HG02759 (cell line): Measurements from ENCODE around the gene RGP1.

ENCODE experiments used
- ATAC-seq: cut with Tn5 transposase; IDR thresholded peaks from one replicate; pipeline ENCODE4 v1.9.1; 2021; ENCODE audit warnings: mild to moderate bottlenecking, moderate library complexity; ENCODE audit not compliant: unreplicated experiment

Gene RGP1, protein sequence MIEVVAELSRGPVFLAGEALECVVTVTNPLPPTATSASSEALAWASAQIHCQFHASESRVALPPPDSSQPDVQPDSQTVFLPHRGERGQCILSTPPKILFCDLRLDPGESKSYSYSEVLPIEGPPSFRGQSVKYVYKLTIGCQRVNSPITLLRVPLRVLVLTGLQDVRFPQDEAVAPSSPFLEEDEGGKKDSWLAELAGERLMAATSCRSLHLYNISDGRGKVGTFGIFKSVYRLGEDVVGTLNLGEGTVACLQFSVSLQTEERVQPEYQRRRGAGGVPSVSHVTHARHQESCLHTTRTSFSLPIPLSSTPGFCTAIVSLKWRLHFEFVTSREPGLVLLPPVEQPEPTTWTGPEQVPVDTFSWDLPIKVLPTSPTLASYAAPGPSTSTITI

GRCh38 chr9:35748858-35749514 is at the start of gene RGP1, which contains the start of gene GBA2:
Gene RGP1, plus strand, starts transcription at chr9:35749287. Its CDS starts 469 bp downstream, at chr9:35749756.
Gene GBA2, minus strand, starts transcription at chr9:35749228. Its CDS starts 524 bp downstream, at chr9:35748704.
- peak; percentile 85 for ATAC-seq

- ATAC-seq: no peak
These were observed 49.1 kb upstream of the RGP1 start for GRCh38 chr9:35700031-35700430.

GRCh38 chr9:35700942-35701341 is 48.1 kb upstream of the RGP1 start:
- ATAC-seq: no peak

GRCh38 chr9:35702696-35703095 is 46.4 kb upstream of the RGP1 start:
- ATAC-seq: no peak

DNA sequence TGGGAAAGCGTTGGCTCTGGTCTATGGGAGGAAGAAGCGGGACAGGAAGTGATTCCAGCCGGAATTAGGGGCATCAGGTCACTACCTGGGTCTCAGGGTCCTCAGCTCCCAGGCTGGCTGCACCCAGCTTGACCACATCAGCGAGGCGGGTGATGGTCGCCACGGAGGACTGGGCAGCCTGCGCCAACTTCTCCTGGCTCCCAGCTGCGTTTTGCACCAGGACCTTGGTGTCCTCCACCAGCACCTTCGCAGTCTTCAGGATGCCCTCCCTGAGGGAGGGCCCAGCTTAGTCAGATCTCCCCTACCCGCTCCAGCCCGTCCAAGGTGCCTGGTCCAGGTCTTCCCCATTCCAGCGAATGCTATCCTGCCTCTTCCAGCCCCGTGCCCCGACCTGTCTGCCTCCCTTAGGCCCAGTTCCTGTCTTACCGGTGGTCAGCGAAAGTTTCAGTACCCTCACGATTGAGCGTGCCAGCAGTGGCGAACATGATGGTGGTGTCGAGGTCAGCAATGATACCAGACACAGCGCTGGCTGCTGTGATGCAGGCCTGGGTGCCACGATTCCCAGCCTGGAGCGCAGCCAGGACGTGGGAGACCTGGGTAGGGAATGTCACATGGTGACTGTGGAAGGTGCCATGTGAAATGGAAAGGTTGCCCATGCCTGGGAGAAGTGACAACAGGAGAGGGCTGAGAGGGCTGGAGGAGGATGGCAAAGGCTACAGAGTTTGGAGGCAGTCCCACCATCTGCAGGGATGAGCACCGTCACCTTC is 45.0 kb upstream of the RGP1 start:
- no peak for ATAC-seq

DNA sequence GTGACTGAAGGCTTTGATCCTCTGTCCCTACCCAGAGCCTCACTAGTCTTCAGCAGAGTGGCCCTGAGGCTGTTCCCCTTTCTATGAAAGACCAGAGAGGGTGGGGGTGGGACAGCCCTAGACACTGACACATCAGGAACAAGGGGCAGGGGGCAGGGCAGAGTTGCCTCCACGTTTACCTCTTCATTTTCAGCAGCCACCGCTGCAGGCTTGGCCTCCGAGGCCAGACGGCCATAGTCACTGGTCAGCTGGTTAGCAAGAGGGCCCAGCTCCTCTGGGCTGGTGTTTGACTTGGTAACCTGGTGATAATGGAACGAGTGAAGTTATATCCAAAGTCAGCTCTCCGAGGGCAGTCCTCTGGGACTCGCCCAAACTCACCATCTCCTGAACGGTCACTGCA is 43.7 kb upstream of the RGP1 start:
- ATAC-seq: no peak

DNA sequence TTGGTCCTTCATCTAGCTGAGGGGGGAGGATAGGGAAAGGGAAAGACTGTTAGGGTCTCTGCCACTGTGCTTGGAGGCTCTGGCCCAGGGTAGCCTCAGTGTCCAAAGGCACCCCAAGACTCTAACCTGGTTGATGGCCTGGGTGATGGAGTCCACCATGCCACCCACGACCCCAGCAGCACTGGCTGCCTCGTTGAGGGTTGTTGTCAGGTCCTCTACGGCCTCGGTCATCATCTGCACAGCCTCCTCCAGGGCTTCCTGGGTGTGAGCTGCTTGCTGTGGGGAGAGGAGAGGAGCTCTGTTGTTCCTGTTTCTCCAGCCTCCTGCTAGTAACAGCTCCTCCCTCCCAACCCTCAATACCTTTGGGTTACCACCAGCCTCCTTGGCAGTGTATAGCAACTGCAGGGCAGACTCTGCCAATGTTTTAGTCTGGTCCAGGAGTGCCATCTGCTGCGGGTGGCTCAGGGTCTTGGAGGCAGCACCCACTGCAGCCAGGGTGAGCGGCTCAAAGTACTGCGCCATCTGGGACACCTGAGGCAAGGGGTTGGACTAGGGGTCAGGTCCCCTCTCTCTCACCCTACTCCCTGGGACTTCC is 43.2 kb upstream of the RGP1 start:
- ATAC-seq: no peak

DNA sequence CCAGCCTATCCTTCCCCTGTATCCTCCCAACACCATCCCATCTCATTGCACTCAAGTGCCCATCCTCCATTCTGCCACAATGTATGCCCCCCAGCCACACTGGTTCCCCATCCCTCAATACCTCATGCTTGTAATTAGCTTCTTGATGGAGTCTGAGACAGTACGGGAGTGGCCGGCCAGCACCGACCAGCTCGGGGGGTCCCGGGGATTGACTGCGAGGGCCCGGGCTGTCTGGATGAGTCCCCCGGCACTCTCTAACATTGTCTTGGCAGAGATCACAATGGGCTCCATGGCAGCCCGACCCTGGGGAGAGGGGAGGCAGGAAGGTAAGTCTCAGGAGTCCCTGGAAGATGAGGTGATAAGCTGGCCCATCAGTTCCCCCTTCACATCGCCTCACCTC is 42.1 kb upstream of the RGP1 start:
- ATAC-seq: no peak

- no peak for ATAC-seq
These were observed 40.9 kb upstream of the RGP1 start for GRCh38 chr9:35708146-35708545.

- no peak for ATAC-seq
These were observed 38.1 kb upstream of the RGP1 start for GRCh38 chr9:35710818-35711500.

DNA sequence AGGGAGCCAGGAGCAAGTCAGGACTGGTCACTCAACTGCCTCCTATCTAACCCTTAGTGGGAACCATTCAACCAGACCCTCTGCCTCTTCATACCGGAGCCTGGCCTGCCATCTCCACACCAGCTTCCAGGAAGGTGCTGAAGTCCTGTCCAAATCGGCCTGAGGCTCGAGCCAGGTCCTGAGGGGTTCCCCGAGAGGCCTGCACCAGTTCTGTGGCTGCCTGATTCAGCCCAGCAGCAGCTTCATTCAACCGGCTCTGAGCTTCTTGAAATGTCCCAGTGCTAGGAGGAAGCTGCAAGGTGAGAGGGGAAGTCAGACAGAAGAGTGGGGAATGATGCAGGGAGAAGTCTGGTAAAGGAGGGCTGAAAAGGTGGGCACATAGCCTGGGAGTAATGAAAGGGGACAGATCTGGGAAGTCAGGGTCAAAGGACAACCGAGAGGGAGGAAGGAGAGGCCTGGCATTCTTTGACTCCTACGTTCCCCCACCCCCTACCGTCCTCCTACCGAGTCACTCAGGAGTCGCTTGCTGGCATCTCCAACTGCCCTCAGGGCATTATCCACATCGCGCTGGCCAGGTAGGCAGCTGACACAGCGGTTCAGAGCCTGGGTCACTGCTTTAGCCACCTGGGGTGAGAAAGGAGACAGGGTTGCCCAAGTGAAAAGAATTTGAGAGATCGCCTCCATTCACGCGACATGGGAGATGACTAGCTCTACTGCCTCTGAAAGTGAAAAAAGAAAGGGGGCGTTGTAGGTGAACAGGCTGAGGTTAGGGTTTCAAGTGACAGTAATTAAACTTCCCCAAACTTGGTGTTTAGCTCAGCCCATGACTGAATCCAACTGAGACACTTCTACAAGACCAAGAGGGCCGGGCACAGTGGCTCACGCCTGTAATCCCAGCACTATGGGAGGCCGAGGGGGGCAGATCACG is 37.3 kb upstream of the RGP1 start:
- no peak for ATAC-seq

DNA sequence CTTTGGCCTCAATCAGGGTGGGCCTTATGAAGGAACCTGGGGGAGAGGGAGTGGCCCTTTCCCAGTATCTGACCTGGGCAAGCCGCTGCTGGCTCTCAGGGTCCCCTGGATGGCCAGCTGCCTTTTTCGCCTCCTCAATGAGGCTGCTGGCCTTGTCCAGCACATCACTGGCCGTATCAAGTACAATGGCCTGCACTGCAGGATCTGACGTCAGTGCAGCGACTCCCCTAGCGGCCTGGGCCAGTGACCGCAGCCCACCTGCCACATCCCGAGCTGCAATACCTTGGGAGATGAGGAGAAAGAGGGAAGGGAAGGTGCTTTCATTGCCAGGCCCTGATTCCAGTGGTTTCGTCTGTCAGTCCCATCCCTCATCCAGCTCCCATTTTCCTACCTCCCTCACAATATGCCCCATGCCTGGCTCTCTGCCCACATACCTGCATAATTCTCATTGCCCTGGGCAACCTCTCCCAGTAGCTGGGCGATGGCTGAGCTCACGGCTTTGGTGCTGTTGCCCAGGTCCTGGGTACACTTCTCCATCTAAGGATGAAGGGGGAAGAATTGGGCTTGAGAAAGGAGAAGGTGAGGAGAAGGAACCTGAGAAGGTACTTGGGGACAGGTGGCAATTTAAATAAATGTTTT is 36.2 kb upstream of the RGP1 start:
- ATAC-seq: no peak

- ATAC-seq: no peak
These were observed 35.5 kb upstream of the RGP1 start for GRCh38 chr9:35713578-35713977.

DNA sequence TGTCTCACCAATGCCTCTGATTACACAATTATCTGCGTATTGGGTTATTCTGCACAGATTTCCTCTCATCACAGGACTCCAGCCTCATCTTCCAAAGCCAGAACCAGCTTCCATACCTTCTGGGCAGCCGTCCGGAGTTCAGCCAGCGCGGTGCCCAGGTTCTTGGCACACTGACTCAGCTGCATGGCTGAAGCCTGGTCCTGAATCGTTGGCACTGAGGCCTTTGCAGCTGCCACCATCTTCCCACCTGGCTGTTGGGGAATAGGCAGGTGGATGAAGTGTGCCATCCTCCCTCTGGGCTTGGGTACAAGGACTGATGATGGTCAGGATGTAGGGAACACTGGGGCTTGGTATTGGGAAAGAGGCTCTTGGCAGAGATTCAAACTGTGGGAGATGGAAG is 35.0 kb upstream of the RGP1 start:
- ATAC-seq: no peak

DNA sequence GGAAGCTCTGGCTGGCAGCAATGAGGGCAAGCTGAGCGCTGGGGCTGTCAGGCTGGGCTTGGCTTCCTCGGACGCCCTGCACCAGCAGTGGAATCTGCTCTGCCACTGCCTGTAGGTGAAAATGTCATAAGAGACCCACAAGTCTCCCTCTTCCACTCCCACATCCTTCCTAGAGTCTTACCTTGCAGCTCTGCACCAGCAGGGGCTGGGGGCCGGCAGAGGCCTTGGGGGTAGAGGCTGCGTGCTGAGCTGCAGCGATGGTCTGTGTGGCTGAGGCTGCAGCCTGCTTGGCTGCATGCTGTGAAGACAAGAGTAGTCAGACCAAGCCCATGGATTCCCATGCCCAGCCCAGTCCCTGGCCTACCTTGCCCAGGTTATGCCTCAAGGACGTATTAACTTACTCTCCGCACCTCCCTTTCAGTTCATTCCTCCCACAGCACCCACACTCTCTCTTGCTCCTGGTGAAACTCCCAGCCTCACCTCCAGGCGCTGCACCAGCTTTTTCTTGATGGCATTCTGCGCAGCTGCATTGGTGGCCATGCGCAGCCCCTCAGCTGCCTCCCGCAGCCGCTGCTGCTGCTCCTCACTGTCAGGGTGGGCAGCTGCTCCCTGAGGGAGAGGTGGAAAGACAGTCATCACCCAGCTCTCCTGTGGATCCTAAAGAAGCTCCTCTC is 34.4 kb upstream of the RGP1 start:
- no peak for ATAC-seq

- ATAC-seq: no peak
These were observed 32.9 kb upstream of the RGP1 start for GRCh38 chr9:35716230-35716629.

DNA sequence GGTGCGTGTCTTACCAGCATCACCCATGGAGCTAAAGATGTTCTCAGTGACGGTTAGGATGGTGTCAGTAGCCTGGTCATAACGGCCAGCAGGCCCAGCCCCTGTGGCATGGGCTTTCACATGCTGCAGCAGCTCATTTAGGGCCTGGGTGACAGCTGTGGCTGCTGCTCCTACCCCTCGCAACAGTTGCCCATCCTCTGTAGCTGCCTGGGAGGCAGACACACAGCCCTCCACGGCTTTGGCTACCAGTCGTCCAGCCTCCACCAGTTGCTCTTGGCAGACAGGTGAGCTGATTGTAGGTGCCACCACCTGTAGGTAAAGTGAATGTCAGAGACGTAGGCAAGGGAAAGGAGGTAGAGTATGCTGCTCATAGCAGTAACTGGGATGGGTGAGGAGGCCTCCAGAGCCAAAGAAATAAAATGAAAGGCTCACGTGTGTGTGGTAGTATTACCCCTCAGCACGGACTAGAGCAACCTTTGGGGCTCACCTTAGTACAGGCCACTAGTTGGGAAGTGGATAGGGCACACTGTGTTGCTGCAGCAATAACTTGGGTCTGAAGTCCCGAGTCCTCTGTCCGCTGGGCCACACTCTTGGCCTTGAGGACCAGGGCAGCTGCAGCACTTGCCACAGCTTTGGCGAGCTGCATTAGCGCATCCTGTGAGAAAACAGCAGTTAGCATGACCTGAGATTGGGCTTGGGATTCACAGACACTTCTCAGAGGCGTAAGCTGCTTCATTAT is 31.8 kb upstream of the RGP1 start:
- ATAC-seq: no peak
